HG03439 (cell line): ENCODE data around the gene UBR1.
"Not testable (repeated sequence)": the region's sequence is repeated elsewhere in the genome, so short reads cannot be mapped to it uniquely, and the experiment has no call there.

ENCODE experiments used
- ATAC-seq: cut with Tn5 transposase; IDR thresholded peaks from one replicate; pipeline ENCODE4 v1.9.1; 2021; ENCODE audit warnings: mild to moderate bottlenecking, moderate library complexity; ENCODE audit not compliant: unreplicated experiment

UBR1 gene

GRCh38 chr15:42979113-42979512 lies 126.7 kb downstream of the UBR1 start:
- not testable (repeated sequence) for ATAC-seq

DNA sequence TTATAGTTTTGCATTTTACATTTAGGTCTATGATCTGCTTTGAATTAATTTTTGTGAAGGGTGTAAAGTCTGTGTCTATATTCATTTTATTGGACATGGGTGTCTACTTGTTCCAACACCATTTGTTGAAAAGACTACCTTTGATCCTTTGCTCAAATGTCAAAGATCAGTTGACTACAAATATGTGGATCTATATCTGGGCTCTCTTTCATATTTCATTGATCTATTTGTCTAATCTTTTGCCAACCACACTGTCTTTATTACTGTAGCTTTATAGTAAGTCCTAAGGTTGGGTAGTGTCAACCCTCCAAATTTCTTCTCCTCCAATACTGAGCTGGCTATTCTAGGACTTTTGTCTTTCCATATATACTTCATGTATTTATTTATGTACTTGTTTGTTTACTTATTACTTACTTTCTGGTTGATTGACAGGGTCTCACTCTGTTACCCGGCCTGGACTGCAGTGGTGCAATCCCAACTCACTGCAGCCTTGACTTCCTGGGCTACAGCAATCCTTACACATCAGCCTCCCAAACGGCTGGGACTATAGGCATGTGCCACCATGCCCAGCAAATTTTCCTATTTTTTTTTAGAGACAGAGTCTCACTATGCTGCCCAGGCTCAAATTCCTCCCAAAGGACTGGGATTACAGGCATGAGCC lies 131.5 kb downstream of the UBR1 start:
- ATAC-seq, result no peak

GRCh38 chr15:42973114-42973513 lies 132.7 kb downstream of the UBR1 start:
- ATAC-seq, result no peak

- no peak for ATAC-seq
Measured at GRCh38 chr15:42971830-42972229, 134.0 kb downstream of the UBR1 start.

DNA sequence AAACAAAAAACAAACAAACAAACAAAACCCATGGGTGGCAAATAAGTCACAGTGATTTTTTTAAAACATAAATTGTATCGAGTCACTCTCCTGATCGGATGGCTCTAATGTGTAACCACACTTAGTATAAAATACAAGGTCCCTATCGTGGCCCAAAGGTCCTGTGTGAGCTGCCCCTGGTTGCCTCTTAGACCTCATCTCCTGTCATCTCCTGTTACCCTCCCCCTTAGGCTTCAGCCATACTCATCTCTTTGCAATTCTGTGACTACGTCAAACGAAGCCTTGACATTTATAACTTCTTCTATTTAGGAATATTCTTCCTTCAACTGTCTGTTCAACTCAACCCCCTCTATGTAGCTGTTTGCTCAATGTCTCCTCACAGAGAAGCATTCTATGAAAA lies 141.4 kb downstream of the UBR1 start:
- ATAC-seq, result no peak

DNA sequence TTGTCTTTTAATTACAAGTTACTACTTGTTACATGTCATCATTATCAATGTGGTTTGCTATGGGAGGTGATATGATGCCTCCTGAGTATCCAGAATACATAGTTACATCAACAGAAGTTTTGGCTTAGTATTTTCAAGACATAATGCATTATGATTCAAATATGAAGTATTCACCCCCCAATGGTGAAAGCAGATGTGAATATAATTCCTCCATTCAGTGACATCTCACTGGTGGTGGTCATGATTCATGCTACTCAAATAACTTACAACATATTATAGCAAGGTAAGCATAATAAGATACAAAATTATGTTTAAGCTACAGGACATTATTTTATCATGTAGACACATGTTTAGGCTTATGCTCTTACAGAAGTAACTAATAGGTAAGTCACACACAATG lies 150.3 kb downstream of the UBR1 start:
- ATAC-seq, result no peak

- no peak for ATAC-seq
Measured at GRCh38 chr15:42954291-42954690, 151.5 kb downstream of the UBR1 start.

- ATAC-seq, result not testable (repeated sequence)
Measured at GRCh38 chr15:42948898-42949297, 156.9 kb downstream of the UBR1 start.

DNA sequence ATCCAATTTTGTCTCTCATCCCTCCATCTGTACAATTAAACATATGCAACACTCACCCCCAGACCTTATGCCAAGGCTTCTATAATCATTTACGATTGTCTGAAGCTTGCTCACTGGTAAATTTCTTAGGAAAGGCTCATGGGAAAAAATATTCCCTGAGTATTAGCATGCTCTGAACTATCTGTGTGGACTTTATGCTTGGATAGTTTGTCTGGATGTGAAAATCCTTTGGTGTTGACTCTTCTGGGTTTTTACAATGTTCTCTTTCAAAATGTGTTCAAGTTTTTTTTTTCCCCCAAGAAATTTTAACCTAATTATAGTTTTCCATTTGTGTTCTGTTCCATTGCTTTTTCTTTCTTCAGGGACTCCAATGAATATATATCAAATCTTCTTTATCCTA lies 165.3 kb downstream of the UBR1 start:
- ATAC-seq, result no peak

GRCh38 chr15:42939841-42940240 lies 166.0 kb downstream of the UBR1 start:
- no peak for ATAC-seq

DNA sequence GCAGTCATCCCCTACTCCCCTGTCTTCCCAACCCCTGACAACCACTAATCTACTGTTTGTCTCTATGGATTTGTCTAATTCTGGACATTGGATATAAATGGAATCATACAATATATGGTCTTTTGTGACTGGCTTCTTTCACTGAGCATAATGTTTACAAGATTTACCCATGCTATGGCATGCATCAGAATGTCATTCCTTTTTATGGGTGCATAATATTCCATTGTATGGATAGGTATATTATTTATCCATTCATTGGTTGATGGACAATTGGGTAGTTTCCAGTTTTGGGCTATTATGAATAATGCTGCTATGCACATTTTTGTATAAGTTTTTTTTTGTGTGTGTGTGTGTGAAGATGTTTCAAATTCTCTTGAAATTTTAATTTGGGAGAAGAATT lies 168.7 kb downstream of the UBR1 start:
- ATAC-seq, result no peak

GRCh38 chr15:42933886-42934667 lies 171.8 kb downstream of the UBR1 start:
- ATAC-seq, result no peak

DNA sequence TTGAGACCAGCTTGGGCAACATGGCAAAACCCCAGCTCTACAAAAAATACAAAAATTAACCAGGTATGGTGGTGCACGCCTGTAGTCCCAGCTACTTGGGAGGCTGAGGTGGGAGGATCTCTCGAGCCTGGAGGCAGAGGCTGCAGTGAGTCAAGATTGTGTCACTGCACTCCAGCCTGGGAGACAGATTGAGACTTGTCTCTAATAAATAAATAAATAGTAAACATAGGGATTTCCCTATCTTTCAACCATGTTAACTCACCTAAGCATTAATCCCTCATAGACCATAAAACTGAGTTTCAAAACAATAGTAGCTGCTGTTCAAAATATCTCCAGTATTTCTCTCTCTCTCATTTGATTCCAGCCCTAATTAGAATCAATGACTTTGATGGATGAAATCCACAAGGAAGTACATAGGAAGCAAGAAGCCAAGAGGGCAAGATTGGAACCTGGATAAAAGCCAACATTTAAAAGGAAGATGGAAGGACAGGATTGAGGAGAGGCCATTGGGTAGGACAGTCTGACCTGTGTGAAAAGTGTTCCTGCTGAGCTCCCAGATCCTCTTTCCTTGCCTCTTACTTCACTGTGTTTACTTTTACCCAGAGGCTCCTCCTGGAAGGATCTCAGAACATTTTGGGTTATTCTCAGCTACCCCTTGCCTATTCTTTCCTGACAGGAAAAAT lies 172.9 kb downstream of the UBR1 start:
- ATAC-seq, result no peak

DNA sequence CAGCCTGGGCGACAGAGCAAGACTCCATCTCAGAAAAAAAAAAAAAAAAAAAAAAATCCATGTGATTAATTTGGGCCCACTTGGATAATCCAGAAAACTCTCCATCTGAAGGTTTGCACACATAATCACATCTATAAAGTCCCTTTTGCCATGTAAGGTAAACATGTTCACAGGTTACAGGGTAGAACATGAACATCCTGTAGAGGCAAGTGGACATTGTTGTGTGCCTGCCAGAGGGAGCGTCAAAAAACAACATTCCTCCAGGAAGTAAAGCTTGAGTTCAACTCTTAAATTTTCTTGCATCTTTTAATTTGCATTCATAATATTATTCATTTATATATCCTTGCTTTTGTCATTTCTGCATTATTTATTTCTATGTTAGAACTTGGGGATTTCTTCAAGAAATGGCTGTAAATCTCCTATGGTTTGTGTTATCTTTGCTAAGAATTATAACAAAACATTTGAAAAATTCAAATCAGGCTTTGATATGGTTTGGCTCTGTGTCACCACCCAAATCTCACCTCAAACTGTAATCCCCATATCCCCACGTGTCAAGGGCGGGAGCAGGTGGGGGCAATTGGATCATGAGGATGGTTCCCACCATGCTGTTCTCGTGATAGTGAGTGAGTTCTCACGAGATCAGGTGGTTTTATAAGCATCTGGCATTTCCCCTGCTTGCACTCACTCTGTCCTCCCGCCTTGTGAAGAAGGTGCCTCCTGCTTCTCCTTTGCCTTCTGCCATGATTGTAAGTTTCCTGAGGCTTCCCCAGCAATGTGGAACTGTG lies 173.9 kb downstream of the UBR1 start:
- ATAC-seq, result no peak

DNA sequence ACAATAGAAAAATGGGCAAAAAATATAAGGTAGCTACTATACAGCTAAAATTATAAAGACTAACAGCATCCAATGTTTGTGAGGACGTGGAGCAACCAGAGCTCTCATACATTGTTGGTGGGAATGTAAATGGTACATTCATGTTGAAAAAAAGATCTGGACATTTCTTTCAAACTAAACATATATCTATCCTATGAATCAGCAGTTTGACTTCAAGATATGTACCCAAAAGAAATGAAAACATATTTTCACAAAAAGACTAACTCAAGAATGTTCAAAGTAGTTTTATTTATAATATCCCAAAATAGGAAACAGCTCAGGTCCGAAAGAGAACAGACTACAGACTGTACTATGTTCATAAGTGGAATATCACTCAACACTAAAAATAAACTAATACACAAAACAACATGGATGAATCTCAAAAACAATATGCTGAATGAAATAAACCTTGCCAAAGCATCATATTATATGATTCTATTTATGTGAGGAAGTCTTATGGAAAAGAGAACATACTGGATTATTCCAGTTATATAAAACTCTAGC lies 176.5 kb downstream of the UBR1 start:
- ATAC-seq, result no peak

DNA sequence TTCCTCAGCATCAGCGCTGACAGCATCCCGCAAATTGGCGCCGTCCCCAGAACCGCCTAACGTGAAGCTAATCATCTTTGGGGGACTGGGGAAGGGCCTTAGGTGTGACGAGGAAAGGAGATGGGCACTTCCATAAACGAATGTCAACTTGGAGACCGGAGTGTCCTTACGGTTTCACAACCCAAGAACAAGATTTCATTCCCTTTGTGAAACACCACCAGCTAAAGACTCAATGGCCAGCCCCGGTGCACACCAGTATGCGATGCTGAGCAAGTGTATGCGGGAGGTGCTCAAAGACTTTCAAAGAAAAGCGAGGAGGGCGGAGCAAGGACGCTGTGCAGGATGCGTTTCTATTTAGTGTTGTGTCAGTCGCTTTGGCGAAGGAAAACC lies 184.5 kb downstream of the UBR1 start:
- no peak for ATAC-seq

DNA sequence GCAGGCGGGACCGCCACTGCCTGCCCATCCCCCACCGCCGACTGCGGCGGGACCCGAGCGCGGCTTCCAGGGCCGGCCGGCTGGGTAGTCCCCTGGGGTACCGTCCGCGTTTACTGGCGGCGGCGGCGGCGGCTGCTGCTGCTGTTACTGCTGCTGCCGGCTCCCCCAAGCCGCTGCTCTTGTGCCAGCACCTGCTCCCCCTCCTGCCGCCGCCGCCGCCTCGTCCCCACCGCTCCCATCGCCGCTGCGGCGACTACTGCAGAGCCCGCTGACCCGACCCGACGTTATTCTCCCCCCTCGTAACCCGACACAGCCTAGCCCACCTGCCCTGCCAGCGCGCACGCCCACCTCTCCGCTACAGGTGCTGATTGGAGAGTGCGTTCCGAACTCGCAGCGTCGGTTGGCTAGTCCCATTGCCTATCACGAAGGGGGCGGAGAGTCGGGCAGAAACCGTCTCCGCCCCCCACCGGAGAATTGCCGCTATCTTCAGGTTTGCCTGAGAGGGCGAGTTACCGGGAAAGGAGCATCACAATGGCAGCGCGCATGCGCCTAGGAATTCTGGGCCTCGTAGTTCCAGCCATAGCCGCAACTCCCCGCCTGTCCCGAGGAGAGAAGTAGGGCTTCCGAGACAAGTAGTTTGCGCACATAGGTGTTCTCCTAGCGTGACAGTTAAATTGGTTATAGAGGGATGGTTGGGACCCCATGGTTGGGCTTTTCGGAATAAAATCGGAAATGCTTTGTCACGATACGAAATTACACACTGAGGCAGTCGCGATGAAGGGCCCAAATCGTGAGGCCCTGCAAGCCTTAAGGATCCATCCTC lies 185.1 kb downstream of the UBR1 start, which contains the start of gene TTBK2:
Gene TTBK2, minus strand, starts transcription at position 260 of the 823 bp plus-strand sequence. CDS start 42,161 bp downstream, outside the sequence.
- ATAC-seq, result peak; percentile 90

GRCh38 chr15:42919799-42920518 lies 185.9 kb downstream of the UBR1 start:
- ATAC-seq, result peak; percentile 26

DNA sequence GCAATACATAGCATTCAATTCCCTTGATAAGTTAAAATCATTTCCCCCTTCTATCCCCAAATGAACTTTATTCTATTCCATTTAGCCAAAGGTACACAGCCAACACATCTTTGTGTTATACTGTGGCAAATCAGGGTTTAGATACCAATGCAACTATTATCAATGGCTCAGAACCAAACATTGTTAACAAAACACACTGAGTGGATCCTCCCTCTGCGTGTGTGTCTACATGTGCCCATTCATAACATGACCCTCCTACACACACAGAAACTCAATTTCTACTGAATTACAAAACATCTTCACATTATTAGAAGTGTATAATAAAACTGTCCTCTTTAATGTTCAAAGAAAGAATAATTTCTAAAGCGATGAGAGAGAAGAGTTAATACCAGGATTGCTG lies 186.5 kb downstream of the UBR1 start:
- ATAC-seq, result no peak
